Mammary epithelial cell (primary cell): ENCODE measurements around the gene RGS6.

Experiments
- CTCF ChIP-seq, 2 donors: IDR thresholded peaks in 1 of 2; conservative IDR thresholded peaks in 1 of 2; 2 replicates each; pipeline ENCODE4 v1.5.1; 2011 to 2012; ENCODE audit warnings: inconsistent platforms in 2 of 2, low read length in 2 of 2, mild to moderate bottlenecking in 2 of 2, control low read depth in 1 of 2, low read depth in 1 of 2; ENCODE audit not compliant: insufficient read depth in 1 of 2; ENCODE audit errors: extremely low read depth in 1 of 2
- EZH2 ChIP-seq: IDR thresholded peaks from 2 replicates; pipeline ENCODE4 v1.6.1; 2012; ENCODE audit warnings: low read length, inconsistent platforms, borderline replicate concordance

GRCh38 chr14:71988939-71989338 is 56.7 kb downstream of the RGS6 start:
- no peak for TF ChIP-seq CTCF (conservative IDR thresholded peaks at IDR 0.05 in 1 of 2, IDR thresholded peaks at IDR 0.05 in 1 of 2; ENCODE audit: extremely low read depth in 1 of 2, insufficient read depth in 1 of 2, low read depth in 1 of 2, low read length in 2 of 2)
- TF ChIP-seq EZH2: no peak
